ENCODE data around the gene C17orf67.

- no peak for TF ChIP-seq HDGF (IDR thresholded peaks at IDR 0.05; ENCODE audit: borderline replicate concordance)
- TF ChIP-seq SUZ12 (IDR thresholded peaks at IDR 0.05) = no peak
- no peak for TF ChIP-seq TARDBP (IDR thresholded peaks at IDR 0.05)
- no peak for TF ChIP-seq BHLHE40 (IDR thresholded peaks at IDR 0.05; ENCODE audit: borderline replicate concordance)
- TF ChIP-seq SP1 (IDR thresholded peaks at IDR 0.05) = no peak
Observed at GRCh38 chr17:56752263-56752836, 81.4 kb downstream of the C17orf67 start.

All from HEK293T (cell line).